OCI-LY7 (cell line): Measurements from ENCODE around the gene PSMA2.

Experiments used
- CTCF ChIP-seq: fragments of 200-600 bp; sonication (generic); conservative IDR thresholded peaks from 2 replicates; pipeline ENCODE4 v1.5.1; 2014; ENCODE audit warnings: mild to moderate bottlenecking, antibody characterized with exemption, low read length, moderate library complexity, mixed read lengths
- EZH2phosphoT487 ChIP-seq: fragments of 200-600 bp; sonication (generic); IDR thresholded peaks from 2 replicates; pipeline ENCODE4 v1.6.1; 2018; ENCODE audit warnings: low read depth, borderline replicate concordance, mild to moderate bottlenecking, mixed run types, antibody characterized with exemption, low read length, moderate library complexity, mixed read lengths

DNA sequence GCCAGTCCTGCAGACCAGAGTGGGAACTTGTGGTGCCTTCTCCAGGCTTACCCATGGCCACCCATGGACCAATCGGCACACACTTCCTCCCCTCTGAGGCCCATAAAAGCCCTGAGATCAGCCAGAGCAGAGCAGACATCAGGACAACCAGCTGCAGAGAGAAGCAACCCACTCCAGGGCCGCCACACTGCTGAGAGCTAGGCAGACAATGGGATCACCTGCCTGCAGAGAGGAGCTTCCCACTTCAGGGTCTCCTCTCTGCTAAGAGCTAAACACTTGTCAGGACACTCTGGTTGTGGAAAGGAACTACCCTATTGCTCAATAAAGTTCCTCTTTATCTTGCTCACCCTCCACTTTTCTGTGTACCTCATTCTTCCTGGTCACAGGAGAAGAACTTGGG lies 54.1 kb downstream of the PSMA2 start:
- TF ChIP-seq CTCF = no peak
- TF ChIP-seq EZH2phosphoT487 = no peak
